Loucy (cell line): Measurements from ENCODE around the gene DENND5B.

Source experiments
- H2AFZ ChIP-seq: fragments of 200-600 bp; sonication (generic); 2 replicates; pipeline ENCODE4 v1.6.0; 2016; ENCODE audit warnings: antibody characterized with exemption, mild to moderate bottlenecking, low read length, moderate library complexity
- H3F3A ChIP-seq: fragments of 200-600 bp; 2 replicates; pipeline ENCODE4 v1.6.0; 2016; ENCODE audit warnings: antibody characterized with exemption, low read depth, mild to moderate bottlenecking
- H3K27me3 ChIP-seq: fragments of 200-600 bp; sonication (generic); 2 replicates; pipeline ENCODE4 v1.6.1; 2014; ENCODE audit warnings: low read length, mild to moderate bottlenecking; ENCODE audit not compliant: insufficient read depth, poor library complexity, severe bottlenecking
- H3K36me3 ChIP-seq: fragments of 200-600 bp; sonication (generic); 2 replicates; pipeline ENCODE4 v1.6.1; 2016; ENCODE audit warnings: low read length; ENCODE audit not compliant: insufficient read depth
- H3K4me1 ChIP-seq: fragments of 200-600 bp; sonication (generic); 2 replicates; pipeline ENCODE4 v1.5.1; 2014; ENCODE audit warnings: low read length, mild to moderate bottlenecking; ENCODE audit not compliant: insufficient read depth, poor library complexity, severe bottlenecking
- H3K4me2 ChIP-seq: fragments of 200-600 bp; sonication (generic); 2 replicates; pipeline ENCODE4 v1.6.0; 2014; ENCODE audit warnings: antibody characterized with exemption, low read length, low read depth, mild to moderate bottlenecking; ENCODE audit not compliant: poor library complexity, severe bottlenecking
- H3K4me3 ChIP-seq: fragments of 200-600 bp; sonication (generic); 2 replicates; pipeline ENCODE4 v1.5.1; 2014; ENCODE audit warnings: low read length, mild to moderate bottlenecking, mixed read lengths; ENCODE audit not compliant: poor library complexity, severe bottlenecking
- H3K79me2 ChIP-seq: fragments of 200-600 bp; sonication (generic); 2 replicates; pipeline ENCODE4 v1.6.1; 2014; ENCODE audit warnings: low read length; ENCODE audit not compliant: insufficient read depth
- H3K9ac ChIP-seq: fragments of 200-600 bp; sonication (generic); 2 replicates; pipeline ENCODE4 v1.6.0; 2014; ENCODE audit warnings: mild to moderate bottlenecking, low read depth, low read length, moderate library complexity; ENCODE audit not compliant: poor library complexity, severe bottlenecking
- H3K9me2 ChIP-seq: fragments of 200-600 bp; sonication (generic); replicated peaks from 2 replicates; pipeline ENCODE4 v1.6.1; 2016; ENCODE audit warnings: low read depth, low read length, mixed read lengths
- H3K9me3 ChIP-seq: fragments of 200-600 bp; sonication (generic); 2 replicates; pipeline ENCODE4 v1.6.1; 2014; ENCODE audit warnings: mild to moderate bottlenecking, antibody characterized with exemption, low read length, low read depth; ENCODE audit not compliant: insufficient read depth
- H4K20me1 ChIP-seq: fragments of 200-600 bp; sonication (generic); 2 replicates; pipeline ENCODE4 v1.6.0; 2014; ENCODE audit warnings: antibody characterized with exemption, low read length, mild to moderate bottlenecking; ENCODE audit not compliant: insufficient read depth, poor library complexity, severe bottlenecking
- EZH2phosphoT487 ChIP-seq: fragments of 200-600 bp; IDR thresholded peaks from 2 replicates; pipeline ENCODE4 v1.6.1; 2018; ENCODE audit warnings: antibody characterized with exemption, mild to moderate bottlenecking, moderate library complexity, borderline replicate concordance
- TF ChIP-seq, protein P1 (sequence below): fragments of 200-600 bp; sonication (generic); conservative IDR thresholded peaks from 2 replicates; pipeline ENCODE4 v1.5.1; 2014; ENCODE audit warnings: mild to moderate bottlenecking, antibody characterized with exemption, low read length

Gene DENND5B

DNA sequence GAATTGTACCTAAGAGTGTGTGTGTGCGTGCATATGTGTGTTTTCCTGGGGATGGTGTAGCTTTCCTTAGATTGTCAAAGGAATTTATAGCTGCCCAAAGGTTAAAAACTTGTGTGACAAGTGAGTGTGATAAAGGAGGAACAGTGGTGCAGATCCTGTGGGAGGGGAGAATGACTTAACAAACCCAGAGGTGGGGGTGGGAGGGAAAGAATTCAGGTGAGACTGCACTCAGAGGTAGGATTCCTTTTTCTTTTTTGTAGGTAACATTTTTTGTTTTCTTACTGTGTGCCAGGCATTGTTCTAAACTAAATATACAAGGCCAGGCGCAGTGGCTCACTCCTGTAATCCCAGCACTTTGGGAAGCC lies 219.7 kb downstream of the DENND5B start:
- Histone ChIP-seq H3K4me3 (no peak overlapping the region), H3K9ac (no peak overlapping the region)

GRCh38 chr12:31370531-31371255 lies 220.2 kb downstream of the DENND5B start:
- Histone ChIP-seq H3K4me3 (no peak overlapping the region), H3K36me3 (no peaks in the 10 kb centered on the region), H3F3A (no peaks in the 10 kb centered on the region), H3K9me2 (no peaks in the 10 kb centered on the region), H3K4me2 (no peak overlapping the region), H2AFZ (peak overlapping the region; percentile 40; the same call in 1 of the 2 replicates), H3K9me3 (no peaks in the 10 kb centered on the region), H3K9ac (no peak overlapping the region), H3K79me2 (no peaks in the 10 kb centered on the region), H4K20me1 (no peaks in the 10 kb centered on the region), H3K27me3 (no peaks in the 10 kb centered on the region), H3K4me1 (no peaks in the 10 kb centered on the region)
- TF ChIP-seq, protein P1, sequence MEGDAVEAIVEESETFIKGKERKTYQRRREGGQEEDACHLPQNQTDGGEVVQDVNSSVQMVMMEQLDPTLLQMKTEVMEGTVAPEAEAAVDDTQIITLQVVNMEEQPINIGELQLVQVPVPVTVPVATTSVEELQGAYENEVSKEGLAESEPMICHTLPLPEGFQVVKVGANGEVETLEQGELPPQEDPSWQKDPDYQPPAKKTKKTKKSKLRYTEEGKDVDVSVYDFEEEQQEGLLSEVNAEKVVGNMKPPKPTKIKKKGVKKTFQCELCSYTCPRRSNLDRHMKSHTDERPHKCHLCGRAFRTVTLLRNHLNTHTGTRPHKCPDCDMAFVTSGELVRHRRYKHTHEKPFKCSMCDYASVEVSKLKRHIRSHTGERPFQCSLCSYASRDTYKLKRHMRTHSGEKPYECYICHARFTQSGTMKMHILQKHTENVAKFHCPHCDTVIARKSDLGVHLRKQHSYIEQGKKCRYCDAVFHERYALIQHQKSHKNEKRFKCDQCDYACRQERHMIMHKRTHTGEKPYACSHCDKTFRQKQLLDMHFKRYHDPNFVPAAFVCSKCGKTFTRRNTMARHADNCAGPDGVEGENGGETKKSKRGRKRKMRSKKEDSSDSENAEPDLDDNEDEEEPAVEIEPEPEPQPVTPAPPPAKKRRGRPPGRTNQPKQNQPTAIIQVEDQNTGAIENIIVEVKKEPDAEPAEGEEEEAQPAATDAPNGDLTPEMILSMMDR: no peak
- TF ChIP-seq EZH2phosphoT487: no peak

More for the DNA sequence above, 219.7 kb downstream of the DENND5B start:
- Histone ChIP-seq H3F3A (no peaks in the 10 kb centered on the region), H3K9me2 (no peaks in the 10 kb centered on the region), H4K20me1 (no peaks in the 10 kb centered on the region), H3K4me2 (no peak overlapping the region), H3K36me3 (no peaks in the 10 kb centered on the region), H3K79me2 (no peaks in the 10 kb centered on the region), H3K4me1 (no peaks in the 10 kb centered on the region), H3K27me3 (no peaks in the 10 kb centered on the region), H3K9me3 (no peaks in the 10 kb centered on the region), H2AFZ (0 out of 2 replicates have a peak overlapping the region, but pooled peaks have one; percentile 40)
- no peak for TF ChIP-seq EZH2phosphoT487
- TF ChIP-seq, protein P1: no peak

- Histone ChIP-seq H3K27me3 (no peaks in the 10 kb centered on the region), H2AFZ (peak overlapping the region; percentile 40; the same call in 1 of the 2 replicates), H3K4me1 (no peaks in the 10 kb centered on the region), H4K20me1 (no peaks in the 10 kb centered on the region), H3K9me2 (no peaks in the 10 kb centered on the region), H3K4me2 (no peak overlapping the region), H3K9me3 (no peaks in the 10 kb centered on the region), H3K9ac (no peak overlapping the region), H3K79me2 (no peaks in the 10 kb centered on the region), H3K36me3 (no peaks in the 10 kb centered on the region), H3F3A (no peaks in the 10 kb centered on the region), H3K4me3 (no peak overlapping the region)
- TF ChIP-seq EZH2phosphoT487: no peak
- TF ChIP-seq, protein P1: no peak
Observed at GRCh38 chr12:31369712-31370521, 221.0 kb downstream of the DENND5B start.
